Astrocyte (in vitro differentiated cells and primary cell): ENCODE data around the gene NFAT5. TPM values are rescaled to one million over a fixed set of nuclear protein-coding genes. Genes with fewer than 3 reads are reported as not detected.

Experiments used
- DNase-seq: peaks from one replicate; pipeline ENCODE4 v3.0.0-alpha.2; 2010; ENCODE audit warnings: low read depth
- FAIRE-seq: peaks from 2 replicates; lab custom pipeline; 2011; peaks lifted over from hg19 to GRCh38; lab: Jason Lieb, UNC
- H2AFZ ChIP-seq: 2 replicates; pipeline ENCODE4 v1.6.0; 2012; ENCODE audit warnings: low read depth, low read length, inconsistent platforms
- H3K27ac ChIP-seq: 2 replicates; pipeline ENCODE4 v1.5.1; 2011; ENCODE audit warnings: low read depth, low read length, inconsistent platforms
- H3K27me3 ChIP-seq: 2 replicates; pipeline ENCODE4 v1.6.0; 2011; ENCODE audit warnings: low read length, inconsistent platforms; ENCODE audit not compliant: insufficient read depth
- H3K36me3 ChIP-seq: 2 replicates; pipeline ENCODE4 v1.5.1; 2011; ENCODE audit warnings: low read length, inconsistent platforms; ENCODE audit not compliant: insufficient read depth
- H3K4me1 ChIP-seq: 2 replicates; pipeline ENCODE4 v1.5.1; 2011; ENCODE audit warnings: low read length, inconsistent platforms; ENCODE audit not compliant: insufficient read depth
- H3K4me2 ChIP-seq: 2 replicates; pipeline ENCODE4 v1.6.0; 2012; ENCODE audit warnings: low read length, inconsistent platforms
- H3K4me3 ChIP-seq: 2 replicates; pipeline ENCODE4 v1.5.1; 2011; ENCODE audit warnings: low read depth, mild to moderate bottlenecking, low read length, inconsistent platforms; ENCODE audit not compliant: insufficient read depth
- H3K79me2 ChIP-seq: 2 replicates; pipeline ENCODE4 v1.6.0; 2012; ENCODE audit warnings: mild to moderate bottlenecking, low read length, inconsistent platforms; ENCODE audit not compliant: insufficient read depth
- H3K9ac ChIP-seq: 2 replicates; pipeline ENCODE4 v1.6.0; 2012; ENCODE audit warnings: mild to moderate bottlenecking, low read length, inconsistent platforms
- H3K9me3 ChIP-seq: 2 replicates; pipeline ENCODE4 v1.5.1; 2012; ENCODE audit warnings: low read depth, mild to moderate bottlenecking, low read length, inconsistent platforms; ENCODE audit not compliant: insufficient read depth
- H4K20me1 ChIP-seq: 2 replicates; pipeline ENCODE4 v1.6.0; 2012; ENCODE audit warnings: low read length, inconsistent platforms; ENCODE audit not compliant: insufficient read depth
- H3K27ac Mint-ChIP-seq: one replicate; pipeline ENCODE4 v1.8.0; 2021; ENCODE audit warnings: mild to moderate bottlenecking, mixed read lengths; ENCODE audit not compliant: unreplicated experiment
- H3K27me3 Mint-ChIP-seq: one replicate; pipeline ENCODE4 v1.8.0; 2021; ENCODE audit warnings: low read depth, mixed read lengths; ENCODE audit not compliant: unreplicated experiment
- H3K36me3 Mint-ChIP-seq: one replicate; pipeline ENCODE4 v1.8.0; 2021; ENCODE audit warnings: low read depth, mixed read lengths; ENCODE audit not compliant: unreplicated experiment
- H3K4me1 Mint-ChIP-seq: one replicate; pipeline ENCODE4 v1.8.0; 2021; ENCODE audit warnings: low read depth, mixed read lengths; ENCODE audit not compliant: unreplicated experiment
- H3K4me3 Mint-ChIP-seq: one replicate; pipeline ENCODE4 v1.8.0; 2021; ENCODE audit warnings: mild to moderate bottlenecking, moderate library complexity, mixed read lengths; ENCODE audit not compliant: unreplicated experiment
- H3K9me3 Mint-ChIP-seq: one replicate; pipeline ENCODE4 v1.8.0; 2021; ENCODE audit warnings: mild to moderate bottlenecking, mixed read lengths; ENCODE audit not compliant: unreplicated experiment
- EZH2 ChIP-seq: IDR thresholded peaks from 2 replicates; pipeline ENCODE4 v1.6.1; 2012; ENCODE audit warnings: mild to moderate bottlenecking, low read length, inconsistent platforms; ENCODE audit not compliant: insufficient read depth
- total RNA-seq: library from RNA; stranded (reverse); gene quantifications from 2 replicates; pipeline ENCODE4 v1.2.1, GENCODE V29; 2021
- TF ChIP-seq, protein P1 (sequence below): IDR thresholded peaks from 2 replicates; pipeline ENCODE4 v1.5.1; 2011; ENCODE audit warnings: low read depth, mild to moderate bottlenecking, inconsistent platforms, low read length, moderate library complexity; ENCODE audit not compliant: insufficient read depth

The NFAT5 gene
- total RNA-seq, 1 donor from 2014 or later = 96.2 TPM

DNA sequence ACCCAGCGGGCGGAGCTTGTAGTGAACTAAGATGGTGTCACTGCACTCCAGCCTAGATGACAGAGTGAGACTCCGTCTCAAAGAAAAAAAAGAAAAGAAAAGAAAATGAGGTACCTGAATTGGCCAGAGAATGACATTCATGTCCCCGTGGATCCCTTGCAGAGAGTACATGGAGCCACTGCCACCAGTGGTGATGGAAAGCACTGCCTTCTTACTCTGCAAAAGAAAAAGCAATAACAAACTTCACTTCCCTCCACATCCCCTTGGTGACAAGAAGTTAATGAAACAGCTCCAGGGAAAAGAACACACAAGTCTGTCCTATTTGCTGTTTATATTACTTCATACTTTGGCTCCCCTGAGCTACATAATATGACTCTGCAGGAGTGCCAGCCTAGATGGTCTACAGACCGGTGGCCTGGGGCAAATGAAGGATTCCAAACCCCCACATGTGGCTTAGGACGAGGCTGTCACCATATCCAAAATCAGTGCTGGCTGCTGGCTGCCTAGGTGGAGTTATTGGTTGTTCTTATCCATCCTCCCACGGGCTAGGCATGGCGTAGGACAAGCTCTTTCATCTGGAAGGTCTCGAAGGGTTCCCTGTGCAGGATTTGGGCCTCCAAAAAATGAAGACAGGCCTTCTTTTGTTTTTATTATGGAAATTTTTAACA is 147.3 kb downstream of the NFAT5 start:
- H3K9me3 ChIP-seq = no peaks in the 10 kb centered on the region
- no peaks in the 10 kb centered on the region for H3K4me1 Mint-ChIP-seq
- H3K36me3 ChIP-seq = peaks cover 46% of the 10 kb centered on the region
- FAIRE-seq (no peak), DNase-seq (no peak)
- no peak overlapping the region for H3K9ac ChIP-seq
- no peak for TF ChIP-seq EZH2
- TF ChIP-seq, protein P1, sequence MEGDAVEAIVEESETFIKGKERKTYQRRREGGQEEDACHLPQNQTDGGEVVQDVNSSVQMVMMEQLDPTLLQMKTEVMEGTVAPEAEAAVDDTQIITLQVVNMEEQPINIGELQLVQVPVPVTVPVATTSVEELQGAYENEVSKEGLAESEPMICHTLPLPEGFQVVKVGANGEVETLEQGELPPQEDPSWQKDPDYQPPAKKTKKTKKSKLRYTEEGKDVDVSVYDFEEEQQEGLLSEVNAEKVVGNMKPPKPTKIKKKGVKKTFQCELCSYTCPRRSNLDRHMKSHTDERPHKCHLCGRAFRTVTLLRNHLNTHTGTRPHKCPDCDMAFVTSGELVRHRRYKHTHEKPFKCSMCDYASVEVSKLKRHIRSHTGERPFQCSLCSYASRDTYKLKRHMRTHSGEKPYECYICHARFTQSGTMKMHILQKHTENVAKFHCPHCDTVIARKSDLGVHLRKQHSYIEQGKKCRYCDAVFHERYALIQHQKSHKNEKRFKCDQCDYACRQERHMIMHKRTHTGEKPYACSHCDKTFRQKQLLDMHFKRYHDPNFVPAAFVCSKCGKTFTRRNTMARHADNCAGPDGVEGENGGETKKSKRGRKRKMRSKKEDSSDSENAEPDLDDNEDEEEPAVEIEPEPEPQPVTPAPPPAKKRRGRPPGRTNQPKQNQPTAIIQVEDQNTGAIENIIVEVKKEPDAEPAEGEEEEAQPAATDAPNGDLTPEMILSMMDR = no peak
- H3K9me3 Mint-ChIP-seq = no peaks in the 10 kb centered on the region
- no peak overlapping the region for H3K4me3 ChIP-seq
- no peak overlapping the region for H3K27ac ChIP-seq
- H3K36me3 Mint-ChIP-seq = peaks cover 9% of the 10 kb centered on the region
- peaks cover 19% of the 10 kb centered on the region for H3K4me1 ChIP-seq
- H3K27me3 ChIP-seq = no peaks in the 10 kb centered on the region
- no peaks in the 10 kb centered on the region for H3K27me3 Mint-ChIP-seq
- H3K27ac Mint-ChIP-seq = no peak overlapping the region
- no peaks in the 10 kb centered on the region for H3K79me2 ChIP-seq
- H3K4me3 Mint-ChIP-seq = no peak overlapping the region
- no peak overlapping the region for H3K4me2 ChIP-seq
- H4K20me1 ChIP-seq = peaks cover 11% of the 10 kb centered on the region
- H2AFZ ChIP-seq = no peak overlapping the region

DNA sequence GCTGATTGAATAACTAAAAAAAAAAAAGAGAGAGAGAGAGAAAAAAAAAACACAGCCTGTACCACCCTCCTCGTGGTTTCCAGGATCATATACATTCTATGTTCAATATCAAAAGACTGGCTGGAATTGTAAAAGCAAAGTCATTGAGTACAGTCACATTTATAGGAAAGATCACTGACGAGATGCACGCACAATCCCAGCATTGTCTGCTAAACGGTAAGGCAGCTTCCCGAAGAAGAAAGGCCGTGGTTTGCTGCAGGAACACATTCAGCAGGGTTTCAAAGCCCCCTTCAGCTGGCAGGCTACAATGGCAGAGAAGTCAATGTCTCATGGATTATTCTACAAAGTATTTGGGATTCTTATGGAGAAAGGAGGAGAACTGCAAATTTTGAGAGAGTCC is 151.3 kb downstream of the NFAT5 start:
- Histone ChIP-seq H3K27me3 (no peaks in the 10 kb centered on the region), H3K9ac (no peak overlapping the region), H3K79me2 (peaks cover 16% of the 10 kb centered on the region), H3K4me1 (peaks cover 4% of the 10 kb centered on the region), H3K36me3 (peaks cover 32% of the 10 kb centered on the region), H3K27ac (no peak overlapping the region), H3K9me3 (no peaks in the 10 kb centered on the region), H3K4me3 (no peak overlapping the region), H4K20me1 (peaks cover 16% of the 10 kb centered on the region), H2AFZ (no peak overlapping the region), H3K4me2 (no peak overlapping the region)
- H3K36me3 Mint-ChIP-seq = peaks cover 26% of the 10 kb centered on the region
- DNase-seq (no peak), FAIRE-seq (no peak)
- no peak overlapping the region for H3K27ac Mint-ChIP-seq
- TF ChIP-seq EZH2 = no peak
- TF ChIP-seq, protein P1 = no peak
- no peaks in the 10 kb centered on the region for H3K27me3 Mint-ChIP-seq
- H3K9me3 Mint-ChIP-seq = no peaks in the 10 kb centered on the region
- no peak overlapping the region for H3K4me3 Mint-ChIP-seq
- H3K4me1 Mint-ChIP-seq = no peaks in the 10 kb centered on the region

DNA sequence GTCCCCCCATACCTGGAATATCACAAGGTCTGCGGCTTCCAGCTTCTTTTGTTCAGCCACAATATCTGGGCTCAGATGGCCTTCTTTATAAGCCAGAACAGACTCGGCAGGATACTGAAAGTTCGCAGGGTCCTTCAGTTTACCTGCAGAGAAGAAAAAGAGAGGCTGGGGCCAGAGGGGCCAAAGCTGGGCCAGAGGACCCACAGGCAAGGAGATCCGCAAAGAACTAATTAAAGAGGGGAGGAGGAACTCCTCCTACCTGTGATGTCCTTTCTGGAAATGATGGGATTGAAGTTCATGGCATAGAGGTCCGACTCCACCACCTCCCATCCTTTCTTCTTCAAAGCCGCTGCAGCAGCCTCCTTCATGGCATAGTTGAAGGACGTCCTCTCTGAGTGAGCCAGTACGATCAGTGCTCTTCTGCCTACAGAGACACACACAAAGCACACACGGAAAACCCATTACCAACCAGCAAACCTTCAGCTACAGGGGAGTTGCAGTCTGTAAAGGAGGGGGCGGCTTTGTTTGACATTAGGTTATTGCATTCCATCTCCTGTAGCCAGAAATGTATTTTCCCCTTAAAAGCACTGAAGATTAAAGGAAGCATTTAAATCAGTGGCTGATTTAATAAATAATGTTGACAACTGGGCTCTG is 152.5 kb downstream of the NFAT5 start:
- H3K27ac Mint-ChIP-seq = no peak overlapping the region

More for the DNA sequence above, 152.5 kb downstream of the NFAT5 start:
- no peak overlapping the region for H3K4me3 Mint-ChIP-seq
- Histone ChIP-seq H3K9ac (no peak overlapping the region), H3K4me2 (no peak overlapping the region), H4K20me1 (peaks cover 13% of the 10 kb centered on the region), H3K9me3 (no peaks in the 10 kb centered on the region), H3K79me2 (peaks cover 23% of the 10 kb centered on the region), H2AFZ (no peak overlapping the region), H3K27me3 (no peaks in the 10 kb centered on the region), H3K4me1 (no peaks in the 10 kb centered on the region), H3K4me3 (no peak overlapping the region), H3K36me3 (peaks cover 22% of the 10 kb centered on the region), H3K27ac (no peak overlapping the region)
- DNase-seq (no peak), FAIRE-seq (no peak)
- H3K27me3 Mint-ChIP-seq = no peaks in the 10 kb centered on the region
- H3K4me1 Mint-ChIP-seq = no peaks in the 10 kb centered on the region
- H3K9me3 Mint-ChIP-seq = no peaks in the 10 kb centered on the region
- no peak for TF ChIP-seq EZH2
- TF ChIP-seq, protein P1 = no peak
- peaks cover 26% of the 10 kb centered on the region for H3K36me3 Mint-ChIP-seq
